ENCODE data around the gene NR1I2.

- no peak for TF ChIP-seq EZH2 (IDR thresholded peaks at IDR 0.05; ENCODE audit: low read length, missing control alignments)
- TF ChIP-seq CTCF (conservative IDR thresholded peaks at IDR 0.05 in 1 of 2, IDR thresholded peaks at IDR 0.05 in 1 of 2; ENCODE audit: low read depth in 1 of 2, low read length in 2 of 2), result no peak
These were observed 74.8 kb downstream of the NR1I2 start for GRCh38 chr3:119856695-119857094.

Measured in fibroblast of lung (primary cell).